K562 (cell line): ENCODE data around the gene DNAAF6. TPM values are rescaled to one million over a fixed set of nuclear protein-coding genes. Genes with fewer than 3 reads are reported as not detected.

ENCODE experiments used
- CBFA2T2 ChIP-seq: fragments of 450-650 bp; conservative IDR thresholded peaks from 2 replicates; pipeline ENCODE4 v1.6.1; 2017; ENCODE audit warnings: mild to moderate bottlenecking
- DIDO1 ChIP-seq: fragments of 450-650 bp; IDR thresholded peaks from 2 replicates; pipeline ENCODE4 v1.6.1; 2016; ENCODE audit warnings: low read depth, missing biosample characterization, missing genetic modification characterization
- HMGN3 ChIP-seq: IDR thresholded peaks from 2 replicates; pipeline ENCODE4 v1.6.1; 2011; ENCODE audit warnings: borderline replicate concordance, low read depth, mild to moderate bottlenecking, mixed read lengths, low read length; ENCODE audit not compliant: insufficient read length; ENCODE audit errors: extremely low read depth
- ILK ChIP-seq: fragments of 450-650 bp; IDR thresholded peaks from 2 replicates; pipeline ENCODE4 v1.6.1; 2016; ENCODE audit warnings: missing genetic modification characterization, low read depth, mild to moderate bottlenecking, missing compliant biosample characterization, moderate library complexity, borderline replicate concordance
- NFYB ChIP-seq: IDR thresholded peaks from 2 replicates; pipeline ENCODE4 v1.6.1; 2011; ENCODE audit warnings: mild to moderate bottlenecking, moderate library complexity; ENCODE audit not compliant: insufficient read length; ENCODE audit errors: extremely low read depth
- POLR2H ChIP-seq: IDR thresholded peaks from 2 replicates; pipeline ENCODE4 v1.6.1; 2016; ENCODE audit warnings: missing genetic modification characterization, low read depth, mild to moderate bottlenecking, control low read depth, missing compliant biosample characterization, moderate library complexity
- RFX1 ChIP-seq: fragments of 450-650 bp; IDR thresholded peaks from 2 replicates; pipeline ENCODE4 v1.6.1; 2016; ENCODE audit warnings: mild to moderate bottlenecking, moderate library complexity
- TRIM24 ChIP-seq, 2 experiments: fragments of 450-650 bp; IDR thresholded peaks; 2 replicates each; pipeline ENCODE4 v1.6.1; 2016
- ZBED1 ChIP-seq: IDR thresholded peaks from 2 replicates; pipeline ENCODE4 v1.6.1; 2014
- ZFX ChIP-seq: sonication (generic); formaldehyde crosslinking; IDR thresholded peaks from 2 replicates; pipeline ENCODE4 v1.8.0; 2022; ENCODE audit warnings: mild to moderate bottlenecking, missing genetic modification reagents, moderate library complexity
- ZNF764 ChIP-seq: fragments of 250-450 bp; sonication (Bioruptor Pico); IDR thresholded peaks from 2 replicates; pipeline ENCODE4 v1.4.0; 2020; ENCODE audit warnings: low read depth, mild to moderate bottlenecking, moderate library complexity
- ZNF785 ChIP-seq: fragments of 250-450 bp; sonication (Bioruptor Pico); IDR thresholded peaks from 2 replicates; pipeline ENCODE4 v1.4.0; 2020; ENCODE audit warnings: mild to moderate bottlenecking
- polyA plus RNA-seq, 8 experiments: library from polyadenylated mRNA; depleted of rRNA in 4 of 8; stranded (reverse) in 5 of 8; unstranded in 3 of 8; fragments of >200 nt; fragmentation: Nextera tagmentation in 2 of 8; fragmentation: Illumina TruSeq in 1 of 8; extraction: Ambion mirVana in 2 of 8; extraction: Trizol in 1 of 8; gene quantifications; 2 replicates each; pipeline versions ENCODE4 v1.2.1 to v1.2.3, GENCODE V29; 2011 to 2014; ENCODE audit warnings: inconsistent platforms in 1 of 8, missing spikeins in 1 of 8
- total RNA-seq, 7 experiments: library from RNA; depleted of rRNA in 6 of 7; stranded (reverse); fragments of >200 nt in 6 of 7; fragmentation: Illumina TruSeq in 2 of 7; extraction: Trizol in 2 of 7; gene quantifications; 2 replicates each; pipeline versions ENCODE4 v1.2.1 to v1.2.3, GENCODE V29; 2011 to 2021; ENCODE audit warnings: low replicate concordance in 1 of 7
- TF ChIP-seq, protein P1 (sequence below): fragments of 200-600 bp; sonication (generic); IDR thresholded peaks from one replicate; pipeline ENCODE4 v1.6.1; 2012; ENCODE audit warnings: mild to moderate bottlenecking, low read depth, low read length, inconsistent platforms
- TF ChIP-seq, protein P2 (sequence below): fragments of 450-650 bp; formaldehyde crosslinking; IDR thresholded peaks from 2 replicates; pipeline ENCODE4 v1.4.0; 2020; ENCODE audit warnings: mild to moderate bottlenecking, mixed read lengths

Gene DNAAF6
- total and polyA plus RNA-seq, 9 of the 15 experiments (the other 6 are each of a cell fraction or from before 2014, with no cell fraction given) = 0.04 to 0.17 (median 0.14) TPM; not detected in 4

DNA sequence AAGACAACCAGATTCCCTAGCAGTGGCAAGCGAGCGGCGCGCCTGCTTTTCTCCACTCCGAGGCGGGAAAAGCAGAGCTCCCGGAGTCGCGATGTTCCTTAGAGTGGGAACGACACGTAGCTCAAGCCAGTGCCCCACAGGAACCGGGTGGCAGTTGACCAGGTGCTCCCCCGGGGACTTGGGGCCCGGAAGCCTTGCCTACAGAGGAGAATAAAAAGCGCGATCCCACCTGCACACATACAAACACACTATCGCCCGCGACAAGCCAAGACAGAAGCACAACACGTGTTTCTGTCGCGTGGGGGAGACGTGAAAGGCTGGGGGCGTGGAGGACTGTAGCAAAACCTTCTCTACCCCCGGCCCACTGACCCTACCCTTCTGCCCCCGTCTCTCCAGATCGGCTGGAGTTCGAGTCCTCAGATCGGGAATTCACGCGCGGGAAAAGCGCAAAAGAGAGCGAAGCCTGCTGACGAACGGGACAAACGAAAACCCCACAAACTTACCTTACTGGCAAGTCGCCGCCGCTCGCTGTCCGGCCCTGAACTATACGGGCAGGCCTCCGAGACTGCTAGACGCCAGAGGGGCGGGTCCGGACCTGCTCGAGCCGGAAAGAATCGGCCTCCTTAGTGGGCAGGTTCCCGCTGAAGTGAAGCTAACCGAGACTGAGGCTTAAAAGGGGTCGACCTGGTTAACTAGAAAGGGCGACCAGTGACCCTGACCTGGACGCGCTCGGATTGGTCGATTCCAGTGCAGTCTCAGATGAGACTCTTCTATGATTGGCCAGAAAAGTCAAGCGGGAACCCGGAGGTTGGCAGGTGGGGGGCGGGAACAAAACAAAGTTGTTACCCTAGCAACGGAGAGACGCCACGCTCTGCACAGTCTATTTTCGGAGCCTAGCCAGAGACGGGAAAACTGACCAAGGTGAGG, at the start of gene DNAAF6, which contains the start of gene NUP62CL (continued):
- TF ChIP-seq, protein P1, sequence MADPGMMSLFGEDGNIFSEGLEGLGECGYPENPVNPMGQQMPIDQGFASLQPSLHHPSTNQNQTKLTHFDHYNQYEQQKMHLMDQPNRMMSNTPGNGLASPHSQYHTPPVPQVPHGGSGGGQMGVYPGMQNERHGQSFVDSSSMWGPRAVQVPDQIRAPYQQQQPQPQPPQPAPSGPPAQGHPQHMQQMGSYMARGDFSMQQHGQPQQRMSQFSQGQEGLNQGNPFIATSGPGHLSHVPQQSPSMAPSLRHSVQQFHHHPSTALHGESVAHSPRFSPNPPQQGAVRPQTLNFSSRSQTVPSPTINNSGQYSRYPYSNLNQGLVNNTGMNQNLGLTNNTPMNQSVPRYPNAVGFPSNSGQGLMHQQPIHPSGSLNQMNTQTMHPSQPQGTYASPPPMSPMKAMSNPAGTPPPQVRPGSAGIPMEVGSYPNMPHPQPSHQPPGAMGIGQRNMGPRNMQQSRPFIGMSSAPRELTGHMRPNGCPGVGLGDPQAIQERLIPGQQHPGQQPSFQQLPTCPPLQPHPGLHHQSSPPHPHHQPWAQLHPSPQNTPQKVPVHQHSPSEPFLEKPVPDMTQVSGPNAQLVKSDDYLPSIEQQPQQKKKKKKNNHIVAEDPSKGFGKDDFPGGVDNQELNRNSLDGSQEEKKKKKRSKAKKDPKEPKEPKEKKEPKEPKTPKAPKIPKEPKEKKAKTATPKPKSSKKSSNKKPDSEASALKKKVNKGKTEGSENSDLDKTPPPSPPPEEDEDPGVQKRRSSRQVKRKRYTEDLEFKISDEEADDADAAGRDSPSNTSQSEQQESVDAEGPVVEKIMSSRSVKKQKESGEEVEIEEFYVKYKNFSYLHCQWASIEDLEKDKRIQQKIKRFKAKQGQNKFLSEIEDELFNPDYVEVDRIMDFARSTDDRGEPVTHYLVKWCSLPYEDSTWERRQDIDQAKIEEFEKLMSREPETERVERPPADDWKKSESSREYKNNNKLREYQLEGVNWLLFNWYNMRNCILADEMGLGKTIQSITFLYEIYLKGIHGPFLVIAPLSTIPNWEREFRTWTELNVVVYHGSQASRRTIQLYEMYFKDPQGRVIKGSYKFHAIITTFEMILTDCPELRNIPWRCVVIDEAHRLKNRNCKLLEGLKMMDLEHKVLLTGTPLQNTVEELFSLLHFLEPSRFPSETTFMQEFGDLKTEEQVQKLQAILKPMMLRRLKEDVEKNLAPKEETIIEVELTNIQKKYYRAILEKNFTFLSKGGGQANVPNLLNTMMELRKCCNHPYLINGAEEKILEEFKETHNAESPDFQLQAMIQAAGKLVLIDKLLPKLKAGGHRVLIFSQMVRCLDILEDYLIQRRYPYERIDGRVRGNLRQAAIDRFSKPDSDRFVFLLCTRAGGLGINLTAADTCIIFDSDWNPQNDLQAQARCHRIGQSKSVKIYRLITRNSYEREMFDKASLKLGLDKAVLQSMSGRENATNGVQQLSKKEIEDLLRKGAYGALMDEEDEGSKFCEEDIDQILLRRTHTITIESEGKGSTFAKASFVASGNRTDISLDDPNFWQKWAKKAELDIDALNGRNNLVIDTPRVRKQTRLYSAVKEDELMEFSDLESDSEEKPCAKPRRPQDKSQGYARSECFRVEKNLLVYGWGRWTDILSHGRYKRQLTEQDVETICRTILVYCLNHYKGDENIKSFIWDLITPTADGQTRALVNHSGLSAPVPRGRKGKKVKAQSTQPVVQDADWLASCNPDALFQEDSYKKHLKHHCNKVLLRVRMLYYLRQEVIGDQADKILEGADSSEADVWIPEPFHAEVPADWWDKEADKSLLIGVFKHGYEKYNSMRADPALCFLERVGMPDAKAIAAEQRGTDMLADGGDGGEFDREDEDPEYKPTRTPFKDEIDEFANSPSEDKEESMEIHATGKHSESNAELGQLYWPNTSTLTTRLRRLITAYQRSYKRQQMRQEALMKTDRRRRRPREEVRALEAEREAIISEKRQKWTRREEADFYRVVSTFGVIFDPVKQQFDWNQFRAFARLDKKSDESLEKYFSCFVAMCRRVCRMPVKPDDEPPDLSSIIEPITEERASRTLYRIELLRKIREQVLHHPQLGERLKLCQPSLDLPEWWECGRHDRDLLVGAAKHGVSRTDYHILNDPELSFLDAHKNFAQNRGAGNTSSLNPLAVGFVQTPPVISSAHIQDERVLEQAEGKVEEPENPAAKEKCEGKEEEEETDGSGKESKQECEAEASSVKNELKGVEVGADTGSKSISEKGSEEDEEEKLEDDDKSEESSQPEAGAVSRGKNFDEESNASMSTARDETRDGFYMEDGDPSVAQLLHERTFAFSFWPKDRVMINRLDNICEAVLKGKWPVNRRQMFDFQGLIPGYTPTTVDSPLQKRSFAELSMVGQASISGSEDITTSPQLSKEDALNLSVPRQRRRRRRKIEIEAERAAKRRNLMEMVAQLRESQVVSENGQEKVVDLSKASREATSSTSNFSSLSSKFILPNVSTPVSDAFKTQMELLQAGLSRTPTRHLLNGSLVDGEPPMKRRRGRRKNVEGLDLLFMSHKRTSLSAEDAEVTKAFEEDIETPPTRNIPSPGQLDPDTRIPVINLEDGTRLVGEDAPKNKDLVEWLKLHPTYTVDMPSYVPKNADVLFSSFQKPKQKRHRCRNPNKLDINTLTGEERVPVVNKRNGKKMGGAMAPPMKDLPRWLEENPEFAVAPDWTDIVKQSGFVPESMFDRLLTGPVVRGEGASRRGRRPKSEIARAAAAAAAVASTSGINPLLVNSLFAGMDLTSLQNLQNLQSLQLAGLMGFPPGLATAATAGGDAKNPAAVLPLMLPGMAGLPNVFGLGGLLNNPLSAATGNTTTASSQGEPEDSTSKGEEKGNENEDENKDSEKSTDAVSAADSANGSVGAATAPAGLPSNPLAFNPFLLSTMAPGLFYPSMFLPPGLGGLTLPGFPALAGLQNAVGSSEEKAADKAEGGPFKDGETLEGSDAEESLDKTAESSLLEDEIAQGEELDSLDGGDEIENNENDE = no peak
- TF ChIP-seq ZNF785 (CRISPR knock-in tag) (no peak), TRIM24 (IDR thresholded peaks at IDR 0.05) (no peak), HMGN3 (peak; percentile 22), RFX1 (peak; percentile 95), ZBED1 (no peak), POLR2H (peak; percentile 67), CBFA2T2 (no peak), NFYB (peak; percentile 74), ILK (no peak), ZNF764 (CRISPR knock-in tag) (no peak), DIDO1 (tag) (no peak), ZFX (CRISPR knock-in tag) (peak; percentile 75)
- TF ChIP-seq, protein P2, sequence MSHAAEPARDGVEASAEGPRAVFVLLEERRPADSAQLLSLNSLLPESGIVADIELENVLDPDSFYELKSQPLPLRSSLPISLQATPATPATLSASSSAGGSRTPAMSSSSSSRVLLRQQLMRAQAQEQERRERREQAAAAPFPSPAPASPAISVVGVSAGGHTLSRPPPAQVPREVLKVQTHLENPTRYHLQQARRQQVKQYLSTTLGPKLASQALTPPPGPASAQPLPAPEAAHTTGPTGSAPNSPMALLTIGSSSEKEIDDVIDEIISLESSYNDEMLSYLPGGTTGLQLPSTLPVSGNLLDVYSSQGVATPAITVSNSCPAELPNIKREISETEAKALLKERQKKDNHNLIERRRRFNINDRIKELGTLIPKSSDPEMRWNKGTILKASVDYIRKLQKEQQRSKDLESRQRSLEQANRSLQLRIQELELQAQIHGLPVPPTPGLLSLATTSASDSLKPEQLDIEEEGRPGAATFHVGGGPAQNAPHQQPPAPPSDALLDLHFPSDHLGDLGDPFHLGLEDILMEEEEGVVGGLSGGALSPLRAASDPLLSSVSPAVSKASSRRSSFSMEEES = no peak
